H1 (cell line): Measurements from ENCODE around the gene TANC1. TPM values are rescaled to one million over a fixed set of nuclear protein-coding genes. Genes with fewer than 3 reads are reported as not detected.

Source experiments
- RNF2 ChIP-seq: fragments of 200-900, 300-1000 bp; sonication (generic); IDR thresholded peaks from 2 replicates; pipeline ENCODE4 v1.7.1; 2016; ENCODE audit warnings: borderline replicate concordance, low read depth, mild to moderate bottlenecking, antibody characterized with exemption, low read length; ENCODE audit not compliant: poor library complexity, severe bottlenecking; ENCODE audit errors: missing control alignments
- SUZ12 ChIP-seq: fragments of 200-600 bp; sonication (generic); IDR thresholded peaks from 2 replicates; pipeline ENCODE4 v1.6.1; 2012; ENCODE audit warnings: mild to moderate bottlenecking, inconsistent platforms, low read length, moderate library complexity, mixed read lengths
- polyA plus RNA-seq, 7 experiments: library from polyadenylated mRNA; depleted of rRNA in 3 of 7; stranded (reverse) in 5 of 7; unstranded in 2 of 7; fragments of >200 nt in 5 of 7; fragments of 200-250 nt in 2 of 7; gene quantifications; 1 replicate in 5 of 7; 2 replicates in 1 of 7; 4 replicates in 1 of 7; pipeline versions ENCODE4 v1.2.1 to v1.2.3, GENCODE V29; 2011 to 2013; ENCODE audit warnings: missing spikeins in 2 of 7, mixed read lengths in 2 of 7
- total RNA-seq: library from RNA; stranded (reverse); fragmentation: NEBNext Ultra II Directional; extraction: Animal tissue kit (Norgen Biotek cat#: 25700); gene quantifications from 2 replicates; pipeline ENCODE4 v1.2.1, GENCODE V29; 2021

Gene TANC1
- total and polyA plus RNA-seq, 2 of the 8 experiments (the other 6 are each of a cell fraction or from before 2014, with no cell fraction given), result 4.1 to 7.6 TPM

- TF ChIP-seq RNF2 (no peak), SUZ12 (no peak)
Observed at GRCh38 chr2:159226059-159226461, 257.6 kb downstream of the TANC1 start (continued).
